Measurements from ENCODE around the gene RFT1.

RFT1 gene

DNA sequence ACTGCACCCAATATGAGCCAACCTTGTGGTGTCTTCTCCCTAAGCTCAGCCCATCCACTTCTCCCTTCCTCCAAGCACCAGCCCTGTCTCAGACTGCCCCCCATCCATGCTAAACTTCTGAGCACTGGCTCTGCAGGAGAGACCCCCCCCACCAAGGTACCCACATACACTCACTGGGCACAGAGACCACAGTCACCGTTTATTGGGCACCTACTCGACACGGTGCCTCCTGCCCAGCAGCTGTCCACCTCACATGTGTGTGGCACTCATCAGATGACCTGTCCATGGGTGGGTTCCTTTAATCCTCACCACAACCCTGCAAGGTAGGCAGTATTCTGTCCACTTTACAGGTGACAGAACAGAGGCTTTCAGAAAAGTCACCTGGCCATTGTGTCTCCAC is 62.1 kb downstream of the RFT1 start:
- DNase-seq (ENCODE audit: low read depth in 1 of 2, low spot score in 1 of 2) = no peak
- no peak overlapping the region for H3K4me3 ChIP-seq (replicated peaks; ENCODE audit: insufficient read depth, low read length)
- no peaks in the 10 kb centered on the region for H3K27me3 ChIP-seq (ENCODE audit: insufficient read depth, poor library complexity, severe bottlenecking)
- TF ChIP-seq, protein P1, sequence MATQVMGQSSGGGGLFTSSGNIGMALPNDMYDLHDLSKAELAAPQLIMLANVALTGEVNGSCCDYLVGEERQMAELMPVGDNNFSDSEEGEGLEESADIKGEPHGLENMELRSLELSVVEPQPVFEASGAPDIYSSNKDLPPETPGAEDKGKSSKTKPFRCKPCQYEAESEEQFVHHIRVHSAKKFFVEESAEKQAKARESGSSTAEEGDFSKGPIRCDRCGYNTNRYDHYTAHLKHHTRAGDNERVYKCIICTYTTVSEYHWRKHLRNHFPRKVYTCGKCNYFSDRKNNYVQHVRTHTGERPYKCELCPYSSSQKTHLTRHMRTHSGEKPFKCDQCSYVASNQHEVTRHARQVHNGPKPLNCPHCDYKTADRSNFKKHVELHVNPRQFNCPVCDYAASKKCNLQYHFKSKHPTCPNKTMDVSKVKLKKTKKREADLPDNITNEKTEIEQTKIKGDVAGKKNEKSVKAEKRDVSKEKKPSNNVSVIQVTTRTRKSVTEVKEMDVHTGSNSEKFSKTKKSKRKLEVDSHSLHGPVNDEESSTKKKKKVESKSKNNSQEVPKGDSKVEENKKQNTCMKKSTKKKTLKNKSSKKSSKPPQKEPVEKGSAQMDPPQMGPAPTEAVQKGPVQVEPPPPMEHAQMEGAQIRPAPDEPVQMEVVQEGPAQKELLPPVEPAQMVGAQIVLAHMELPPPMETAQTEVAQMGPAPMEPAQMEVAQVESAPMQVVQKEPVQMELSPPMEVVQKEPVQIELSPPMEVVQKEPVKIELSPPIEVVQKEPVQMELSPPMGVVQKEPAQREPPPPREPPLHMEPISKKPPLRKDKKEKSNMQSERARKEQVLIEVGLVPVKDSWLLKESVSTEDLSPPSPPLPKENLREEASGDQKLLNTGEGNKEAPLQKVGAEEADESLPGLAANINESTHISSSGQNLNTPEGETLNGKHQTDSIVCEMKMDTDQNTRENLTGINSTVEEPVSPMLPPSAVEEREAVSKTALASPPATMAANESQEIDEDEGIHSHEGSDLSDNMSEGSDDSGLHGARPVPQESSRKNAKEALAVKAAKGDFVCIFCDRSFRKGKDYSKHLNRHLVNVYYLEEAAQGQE (IDR thresholded peaks at IDR 0.05; ENCODE audit: insufficient replicate concordance, low read depth) = no peak
- TF ChIP-seq POLR2AphosphoS5 (IDR thresholded peaks at IDR 0.05; ENCODE audit: low read depth) = no peak
- no peak for TF ChIP-seq SPI1 (IDR thresholded peaks at IDR 0.05; ENCODE audit: borderline replicate concordance, low read depth)
- no peak for TF ChIP-seq GABPA (IDR thresholded peaks at IDR 0.05; ENCODE audit: low read depth)
- TF ChIP-seq, protein P2, sequence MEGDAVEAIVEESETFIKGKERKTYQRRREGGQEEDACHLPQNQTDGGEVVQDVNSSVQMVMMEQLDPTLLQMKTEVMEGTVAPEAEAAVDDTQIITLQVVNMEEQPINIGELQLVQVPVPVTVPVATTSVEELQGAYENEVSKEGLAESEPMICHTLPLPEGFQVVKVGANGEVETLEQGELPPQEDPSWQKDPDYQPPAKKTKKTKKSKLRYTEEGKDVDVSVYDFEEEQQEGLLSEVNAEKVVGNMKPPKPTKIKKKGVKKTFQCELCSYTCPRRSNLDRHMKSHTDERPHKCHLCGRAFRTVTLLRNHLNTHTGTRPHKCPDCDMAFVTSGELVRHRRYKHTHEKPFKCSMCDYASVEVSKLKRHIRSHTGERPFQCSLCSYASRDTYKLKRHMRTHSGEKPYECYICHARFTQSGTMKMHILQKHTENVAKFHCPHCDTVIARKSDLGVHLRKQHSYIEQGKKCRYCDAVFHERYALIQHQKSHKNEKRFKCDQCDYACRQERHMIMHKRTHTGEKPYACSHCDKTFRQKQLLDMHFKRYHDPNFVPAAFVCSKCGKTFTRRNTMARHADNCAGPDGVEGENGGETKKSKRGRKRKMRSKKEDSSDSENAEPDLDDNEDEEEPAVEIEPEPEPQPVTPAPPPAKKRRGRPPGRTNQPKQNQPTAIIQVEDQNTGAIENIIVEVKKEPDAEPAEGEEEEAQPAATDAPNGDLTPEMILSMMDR (IDR thresholded peaks at IDR 0.05; ENCODE audit: insufficient read depth, low read length) = no peak
- H3K27ac ChIP-seq (replicated peaks) = no peak overlapping the region

GRCh38 chr3:53067567-53067966 is 62.7 kb downstream of the RFT1 start:
- TF ChIP-seq, protein P1 (IDR thresholded peaks at IDR 0.05; ENCODE audit: insufficient replicate concordance, low read depth) = no peak
- no peak for TF ChIP-seq POLR2AphosphoS5 (IDR thresholded peaks at IDR 0.05; ENCODE audit: low read depth)
- TF ChIP-seq GABPA (IDR thresholded peaks at IDR 0.05; ENCODE audit: low read depth) = no peak
- TF ChIP-seq, protein P2 (IDR thresholded peaks at IDR 0.05; ENCODE audit: insufficient read depth, low read length) = no peak
- no peak for TF ChIP-seq SPI1 (IDR thresholded peaks at IDR 0.05; ENCODE audit: borderline replicate concordance, low read depth)
- H3K4me3 ChIP-seq (replicated peaks; ENCODE audit: insufficient read depth, low read length) = no peak overlapping the region
- no peak for DNase-seq (ENCODE audit: low read depth in 1 of 2, low spot score in 1 of 2)

GRCh38 chr3:53065841-53066480 is 64.3 kb downstream of the RFT1 start:
- no peak for DNase-seq (ENCODE audit: low read depth in 1 of 2, low spot score in 1 of 2)
- no peak overlapping the region for H3K27ac ChIP-seq (replicated peaks)
- TF ChIP-seq, protein P2 (IDR thresholded peaks at IDR 0.05; ENCODE audit: insufficient read depth, low read length) = no peak
- TF ChIP-seq POLR2AphosphoS5 (IDR thresholded peaks at IDR 0.05; ENCODE audit: low read depth) = no peak
- TF ChIP-seq GABPA (IDR thresholded peaks at IDR 0.05; ENCODE audit: low read depth) = no peak
- no peak for TF ChIP-seq SPI1 (IDR thresholded peaks at IDR 0.05; ENCODE audit: borderline replicate concordance, low read depth)
- TF ChIP-seq, protein P1 (IDR thresholded peaks at IDR 0.05; ENCODE audit: insufficient replicate concordance, low read depth) = no peak
- H3K4me3 ChIP-seq (replicated peaks; ENCODE audit: insufficient read depth, low read length) = no peak overlapping the region
- H3K27me3 ChIP-seq (ENCODE audit: insufficient read depth, poor library complexity, severe bottlenecking) = no peaks in the 10 kb centered on the region

More at GRCh38 chr3:53067567-53067966, 62.7 kb downstream of the RFT1 start:
- Histone ChIP-seq H3K27ac (replicated peaks) (no peak overlapping the region), H3K27me3 (ENCODE audit: insufficient read depth, poor library complexity, severe bottlenecking) (no peaks in the 10 kb centered on the region)

All from HL-60 (cell line).